Activated gamma-delta T cell treated with Interleukin-2 at 50 U/mL for 16 hours (primary cell): ENCODE measurements around the gene UBTFL1.
"Not testable (repeated sequence)": the region's sequence is repeated elsewhere in the genome, so short reads cannot be mapped to it uniquely, and the experiment has no call there.

ENCODE experiments used
- DNase-seq: peaks from one replicate; pipeline ENCODE4 v3.0.0-alpha.2; 2020

Gene UBTFL1

GRCh38 chr11:90085650-90086049 is at the start of gene UBTFL1:
Gene UBTFL1, plus strand, starts transcription at chr11:90085950. Its CDS starts 0 bp downstream, at chr11:90085950.
- DNase-seq: not testable (repeated sequence)

- not testable (repeated sequence) for DNase-seq
Observed at GRCh38 chr11:90051591-90052209, 34.0 kb upstream of the UBTFL1 start.

- DNase-seq: not testable (repeated sequence)
Observed at GRCh38 chr11:90052311-90052710, 33.4 kb upstream of the UBTFL1 start.

GRCh38 chr11:90053545-90053944 is 32.2 kb upstream of the UBTFL1 start:
- not testable (repeated sequence) for DNase-seq

GRCh38 chr11:90088731-90089130 is 3.0 kb downstream of the UBTFL1 start:
- not testable (repeated sequence) for DNase-seq

GRCh38 chr11:90095230-90095924 is 9.6 kb downstream of the UBTFL1 start:
- DNase-seq: not testable (repeated sequence)

- not testable (repeated sequence) for DNase-seq
Observed at GRCh38 chr11:90098261-90098660, 12.5 kb downstream of the UBTFL1 start.

GRCh38 chr11:90100431-90100830 is 14.7 kb downstream of the UBTFL1 start:
- no peak for DNase-seq

GRCh38 chr11:90113541-90113940 is 27.8 kb downstream of the UBTFL1 start:
- no peak for DNase-seq

GRCh38 chr11:90120191-90120590 is 34.4 kb downstream of the UBTFL1 start:
- DNase-seq: no peak

- no peak for DNase-seq
Observed at GRCh38 chr11:90124371-90124770, 38.6 kb downstream of the UBTFL1 start.

- no peak for DNase-seq
Observed at GRCh38 chr11:90124946-90125345, 39.2 kb downstream of the UBTFL1 start.

- no peak for DNase-seq
Observed at GRCh38 chr11:90133560-90134477, 48.1 kb downstream of the UBTFL1 start.

- no peak for DNase-seq
Observed at GRCh38 chr11:90134478-90135003, 48.8 kb downstream of the UBTFL1 start, which contains the start of gene NAALAD2. Gene NAALAD2, plus strand, starts transcription at chr11:90134663. Its CDS starts 96 bp downstream, at chr11:90134759.

GRCh38 chr11:90135016-90135415 is 49.3 kb downstream of the UBTFL1 start:
- DNase-seq: no peak
